PFSK-1 (cell line): ENCODE data around the gene SLC25A25.

ENCODE experiments used
- POLR2AphosphoS5 ChIP-seq: IDR thresholded peaks from 2 replicates; pipeline ENCODE4 v1.6.1; 2012; ENCODE audit warnings: low read depth, mild to moderate bottlenecking, control low read depth, low read length, moderate library complexity
- SIN3A ChIP-seq: IDR thresholded peaks from 2 replicates; pipeline ENCODE4 v1.6.1; 2012; ENCODE audit warnings: mild to moderate bottlenecking, low read length, moderate library complexity, borderline replicate concordance; ENCODE audit not compliant: insufficient read depth

DNA sequence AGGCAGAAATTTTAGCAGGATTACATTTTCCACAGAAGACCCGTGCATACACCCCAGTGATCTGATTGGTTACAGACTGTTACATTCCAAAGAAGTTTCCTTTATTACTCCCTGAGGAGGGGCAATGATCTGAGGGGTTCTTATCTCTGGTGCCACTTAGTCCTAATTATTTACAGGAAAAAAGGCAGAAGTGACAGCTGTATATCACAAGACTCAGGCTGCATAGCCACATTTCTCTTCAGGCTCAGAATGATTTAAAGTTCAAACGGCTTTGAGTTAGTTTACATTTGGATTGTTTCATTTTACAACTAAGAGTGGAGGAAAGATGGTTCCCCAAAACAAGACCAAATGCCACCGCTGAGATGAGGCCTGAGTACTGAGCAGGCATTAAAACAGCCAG lies 18.2 kb upstream of the SLC25A25 start:
- TF ChIP-seq SIN3A (no peak), POLR2AphosphoS5 (no peak)
